Uterus (tissue), 4 donors: ENCODE results near the gene SERPINB11. TPM values are rescaled to one million over a fixed set of nuclear protein-coding genes. Genes with fewer than 3 reads are reported as not detected.
"Not testable (repeated sequence)": the region's sequence is repeated elsewhere in the genome, so short reads cannot be mapped to it uniquely, and the experiment has no call there.

Experiments
- DNase-seq, 2 donors: peaks; one replicate each; pipeline ENCODE4 v3.0.0-alpha.2; 2019 to 2020
- H3K27ac ChIP-seq, 2 donors: fragments of 200-600 bp; sonication (generic); 1 replicate in 1 of 2; 2 replicates in 1 of 2; pipeline ENCODE4 v1.5.1; 2016 to 2018
- H3K27me3 ChIP-seq, 2 donors: fragments of 200-600 bp; sonication (generic); one replicate each; pipeline ENCODE4 v1.5.1; 2018 to 2019; ENCODE audit warnings: control low read depth in 1 of 2
- H3K36me3 ChIP-seq, 2 donors: fragments of 200-600 bp; sonication (generic); one replicate each; pipeline ENCODE4 v1.5.1; 2019; ENCODE audit warnings: control low read depth in 1 of 2
- H3K4me1 ChIP-seq, 2 donors: fragments of 200-600 bp; sonication (generic); one replicate each; pipeline ENCODE4 v1.5.1; 2018 to 2019; ENCODE audit warnings: control low read depth in 1 of 2
- H3K4me3 ChIP-seq, 2 donors: fragments of 200-600 bp; sonication (generic); 1 replicate in 1 of 2; 2 replicates in 1 of 2; pipeline ENCODE4 v1.5.1; 2018 to 2019; ENCODE audit warnings: mild to moderate bottlenecking in 1 of 2
- H3K9me3 ChIP-seq, 2 donors: fragments of 200-600 bp; sonication (generic); one replicate each; pipeline ENCODE4 v1.5.1; 2019; ENCODE audit warnings: control low read depth in 1 of 2
- CTCF ChIP-seq, 4 experiments: fragments of 200-600 bp in 2 of 4; fragments of 450-650 bp in 2 of 4; sonication (generic) in 2 of 4; IDR thresholded peaks; one replicate each; pipeline ENCODE4 v1.5.1; 2016 to 2019; ENCODE audit warnings: antibody characterized with exemption in 4 of 4, mild to moderate bottlenecking in 2 of 4, moderate library complexity in 1 of 4
- POLR2A ChIP-seq, 2 donors: fragments of 450-650 bp; IDR thresholded peaks; one replicate each; pipeline ENCODE4 v1.6.1; 2016; ENCODE audit warnings: antibody characterized with exemption in 2 of 2, mild to moderate bottlenecking in 1 of 2, moderate library complexity in 1 of 2
- intact Hi-C: fragments of 100-400 bp; cut with DNase I; formaldehyde crosslinking; loops from one replicate; pipeline ENCODE4 v1.15.1; 2023; ENCODE audit warnings: low total_unique reads
- total RNA-seq, 4 donors: library from RNA; depleted of rRNA in 3 of 4; stranded (reverse); fragments of >200 nt in 3 of 4; gene quantifications; one replicate each; pipeline versions ENCODE4 v1.1.0 to v1.2.4, GENCODE V29; 2014 to 2023
- donor health status: DM: yes; HTN: yes; CAD: no.

Gene SERPINB11
- not detected for total RNA-seq

GRCh38 chr18:63702660-63703059 is at the start of gene SERPINB11:
TSS of gene SERPINB11 (plus strand) at chr18:63702960. CDS start at chr18:63710194, 7,234 bp downstream.
- TF ChIP-seq CTCF (IDR thresholded peaks at IDR 0.05) (no peak), POLR2A (IDR thresholded peaks at IDR 0.05) (no peak)
- no peak within 1 kb of the TSS for H3K27ac ChIP-seq
- no peaks in the 10 kb centered on the region for H3K27me3 ChIP-seq
- H3K9me3 ChIP-seq = no peaks in the 10 kb centered on the region
- DNase-seq = no peak
- intact Hi-C loops = no loop called here
- no peak within 1 kb of the TSS for H3K4me3 ChIP-seq
- no peaks in the 10 kb centered on the region for H3K4me1 ChIP-seq
- H3K36me3 ChIP-seq = no peaks in the 10 kb centered on the region

GRCh38 chr18:63658920-63659319 is 43.8 kb upstream of the SERPINB11 start:
- H3K27ac ChIP-seq, H3K4me3 ChIP-seq, DNase-seq, intact Hi-C loops, H3K4me1 ChIP-seq, H3K36me3 ChIP-seq, H3K27me3 ChIP-seq, H3K9me3 ChIP-seq: not testable (repeated sequence)

- H3K27ac ChIP-seq, DNase-seq, H3K27me3 ChIP-seq, H3K36me3 ChIP-seq, H3K4me3 ChIP-seq, H3K4me1 ChIP-seq, intact Hi-C loops, H3K9me3 ChIP-seq: not testable (repeated sequence)
These were observed 41.0 kb upstream of the SERPINB11 start, which contains the start of gene SERPINB3 for GRCh38 chr18:63661750-63662149. TSS of gene SERPINB3 (minus strand) at chr18:63661893. CDS start at chr18:63661216, 677 bp downstream.

GRCh38 chr18:63664571-63664970 is 38.2 kb upstream of the SERPINB11 start:
- TF ChIP-seq POLR2A (IDR thresholded peaks at IDR 0.05) = no peak
- Histone ChIP-seq H3K27me3 (no peaks in the 10 kb centered on the region), H3K9me3 (no peaks in the 10 kb centered on the region), H3K4me1 (no peaks in the 10 kb centered on the region), H3K27ac (no peak overlapping the region), H3K36me3 (no peaks in the 10 kb centered on the region), H3K4me3 (no peak overlapping the region)
- intact Hi-C loops = no loop called here
- DNase-seq = no peak

- Histone ChIP-seq H3K9me3 (no peaks in the 10 kb centered on the region), H3K27ac (no peak overlapping the region), H3K36me3 (no peaks in the 10 kb centered on the region), H3K4me3 (no peak overlapping the region), H3K27me3 (no peaks in the 10 kb centered on the region), H3K4me1 (no peaks in the 10 kb centered on the region)
- DNase-seq = no peak
- TF ChIP-seq CTCF (IDR thresholded peaks at IDR 0.05) (no peak), POLR2A (IDR thresholded peaks at IDR 0.05) (no peak)
- intact Hi-C loops = no loop called here
These were observed 26.0 kb upstream of the SERPINB11 start for GRCh38 chr18:63676526-63677323.

GRCh38 chr18:63677500-63678225 is 25.1 kb upstream of the SERPINB11 start:
- Histone ChIP-seq H3K4me3 (no peak overlapping the region), H3K27ac (no peak overlapping the region), H3K27me3 (no peaks in the 10 kb centered on the region), H3K36me3 (no peaks in the 10 kb centered on the region), H3K9me3 (no peaks in the 10 kb centered on the region), H3K4me1 (no peaks in the 10 kb centered on the region)
- no peak for TF ChIP-seq POLR2A (IDR thresholded peaks at IDR 0.05)
- no peak for TF ChIP-seq CTCF (IDR thresholded peaks at IDR 0.05)
- intact Hi-C loops = no loop called here
- no peak for DNase-seq
